RPMI7951 (cell line): Measurements from ENCODE around the gene TBCD. TPM values are rescaled to one million over a fixed set of nuclear protein-coding genes. Genes with fewer than 3 reads are reported as not detected.
"Not testable (repeated sequence)": the region's sequence is repeated elsewhere in the genome, so short reads cannot be mapped to it uniquely, and the experiment has no call there.

Experiments used
- DNase-seq: peaks from one replicate; pipeline ENCODE4 v3.0.0-alpha.2; 2012; ENCODE audit warnings: low read depth
- total RNA-seq: library from RNA; depleted of rRNA; stranded (reverse); fragments of >200 nt; shearing (Covaris generic); gene quantifications from 2 replicates; pipeline ENCODE4 v1.2.3, GENCODE V29; 2014

TBCD gene
- total RNA-seq, 1 experiment from 2014 or later, result 18.4 TPM

- DNase-seq, result no peak
Observed at GRCh38 chr17:82970067-82970466, 218.2 kb downstream of the TBCD start.

GRCh38 chr17:82970818-82971590, 219.1 kb downstream of the TBCD start:
- no peak for DNase-seq

GRCh38 chr17:82972836-82973372, 221.0 kb downstream of the TBCD start:
- no peak for DNase-seq

- no peak for DNase-seq
Observed at GRCh38 chr17:82973456-82974135, 221.7 kb downstream of the TBCD start.

GRCh38 chr17:82974136-82974952, 222.5 kb downstream of the TBCD start:
- DNase-seq, result no peak

- no peak for DNase-seq
Observed at GRCh38 chr17:82976982-82977488, 225.2 kb downstream of the TBCD start.

- no peak for DNase-seq
Observed at GRCh38 chr17:82977606-82978005, 225.7 kb downstream of the TBCD start.

- no peak for DNase-seq
Observed at GRCh38 chr17:82978765-82979349, 227.0 kb downstream of the TBCD start.

GRCh38 chr17:82979718-82980117, 227.9 kb downstream of the TBCD start:
- DNase-seq, result no peak

- DNase-seq, result no peak
Observed at GRCh38 chr17:82980632-82981031, 228.8 kb downstream of the TBCD start.

- no peak for DNase-seq
Observed at GRCh38 chr17:82981141-82981730, 229.4 kb downstream of the TBCD start.

GRCh38 chr17:82983510-82984248, 231.8 kb downstream of the TBCD start:
- DNase-seq, result no peak

GRCh38 chr17:82984249-82984617, 232.4 kb downstream of the TBCD start:
- not testable (repeated sequence) for DNase-seq

GRCh38 chr17:82984751-82985427, 233.0 kb downstream of the TBCD start:
- DNase-seq, result peak; percentile 9

GRCh38 chr17:82985428-82985805, 233.6 kb downstream of the TBCD start:
- DNase-seq, result no peak

- peak; percentile 56 for DNase-seq
Observed at GRCh38 chr17:82985973-82986372, 234.1 kb downstream of the TBCD start.

- not testable (repeated sequence) for DNase-seq
Observed at GRCh38 chr17:82989051-82989450, 237.2 kb downstream of the TBCD start.

- no peak for DNase-seq
Observed at GRCh38 chr17:82989881-82990280, 238.0 kb downstream of the TBCD start.

GRCh38 chr17:82993005-82993404, 241.1 kb downstream of the TBCD start:
- no peak for DNase-seq
